HepG2 (cell line): ENCODE results near the gene BSN. TPM values are rescaled to one million over a fixed set of nuclear protein-coding genes. Genes with fewer than 3 reads are reported as not detected.

Experiments used
- ATAC-seq: fragments of 200-7000 bp; cut with Tn5 transposase; 3 replicates; pipeline ENCODE4 v1.9.1; 2020; ENCODE audit warnings: mild to moderate bottlenecking, moderate library complexity
- BruUV-seq: library from RNA; stranded (reverse); fragments of 400-500 nt; replicated peaks from 2 replicates; lab custom pipeline; 2021; lab: Mats Ljungman, UMichigan
- CTCF ChIA-PET: fragments of 300-600 bp; formaldehyde crosslinking; extraction: SDS; loops from one replicate; lab custom pipeline; 2021; ENCODE audit warnings: low total read pairs, inconsistent platforms, low intra/inter-chr PET ratio; lab: Yijun Ruan, JAX
- POLR2A ChIA-PET: fragments of 350-600 bp; sonication (Branson Sonifier 250); formaldehyde crosslinking; loops from one replicate; lab custom pipeline; 2020; ENCODE audit warnings: antibody characterized with exemption, inconsistent platforms; lab: Yijun Ruan, JAX
- DNase-seq: peaks from one replicate; pipeline ENCODE4 v3.0.0-alpha.2; 2015; ENCODE audit warnings: low spot score
- FAIRE-seq: peaks from 3 replicates; lab custom pipeline; 2011; peaks lifted over from hg19 to GRCh38; lab: Jason Lieb, UNC
- H2AFZ ChIP-seq: one replicate; pipeline ENCODE4 v1.6.1; 2011; ENCODE audit warnings: low read length, inconsistent platforms
- H3K27ac ChIP-seq: fragments of 300-600 bp; 3 replicates; pipeline ENCODE4 v1.8.0; 2011; ENCODE audit warnings: mixed run types, mild to moderate bottlenecking, mixed read lengths, low read length, inconsistent platforms; ENCODE audit not compliant: insufficient read depth; ENCODE audit errors: extremely low read length
- H3K27me3 ChIP-seq, 2 experiments: fragments of 200-600 bp in 1 of 2; 2 replicates in 1 of 2; 3 replicates in 1 of 2; pipeline versions ENCODE4 v1.6.0 to v1.8.0; 2011; ENCODE audit warnings: low read length in 2 of 2, mild to moderate bottlenecking in 2 of 2, moderate library complexity in 2 of 2, inconsistent platforms in 1 of 2; ENCODE audit not compliant: insufficient read depth in 2 of 2, control insufficient read depth in 1 of 2
- H3K36me3 ChIP-seq, 2 experiments: fragments of 200-600 bp in 1 of 2; replicated peaks in 1 of 2; 2 replicates in 1 of 2; 3 replicates in 1 of 2; pipeline versions ENCODE4 v1.5.1 to v1.8.0; 2011; ENCODE audit warnings: low read length in 2 of 2, inconsistent platforms in 1 of 2; ENCODE audit not compliant: insufficient read depth in 2 of 2, control insufficient read depth in 1 of 2
- H3K4me1 ChIP-seq: 2 replicates; pipeline ENCODE4 v1.5.1; 2012; ENCODE audit warnings: low read length, inconsistent platforms; ENCODE audit not compliant: insufficient read depth
- H3K4me2 ChIP-seq: 2 replicates; pipeline ENCODE4 v1.6.0; 2011; ENCODE audit warnings: low read depth, low read length, inconsistent platforms
- H3K4me3 ChIP-seq, 3 experiments: fragments of 200-600 bp in 1 of 3; sonication (generic), shearing (Covaris generic) in 1 of 3; replicated peaks in 1 of 3; 2 replicates each; pipeline ENCODE4 v1.5.1; 2011 to 2016; ENCODE audit warnings: low read length in 3 of 3, inconsistent platforms in 2 of 3, low read depth in 2 of 3, mild to moderate bottlenecking in 2 of 3, control low read depth in 1 of 3, mixed read lengths in 1 of 3; ENCODE audit not compliant: insufficient read depth in 1 of 3
- H3K79me2 ChIP-seq: one replicate; pipeline ENCODE4 v1.6.1; 2011; ENCODE audit warnings: low read length, inconsistent platforms; ENCODE audit not compliant: insufficient read depth
- H3K9ac ChIP-seq: 2 replicates; pipeline ENCODE4 v1.6.0; 2011; ENCODE audit warnings: mild to moderate bottlenecking, low read depth, low read length, inconsistent platforms; ENCODE audit not compliant: insufficient read depth
- H3K9me3 ChIP-seq: 2 replicates; pipeline ENCODE4 v1.5.1; 2012; ENCODE audit warnings: mild to moderate bottlenecking, low read length
- H4K20me1 ChIP-seq: 2 replicates; pipeline ENCODE4 v1.6.0; 2011; ENCODE audit warnings: inconsistent platforms, mild to moderate bottlenecking, low read length, moderate library complexity; ENCODE audit not compliant: insufficient read depth
- CEBPG ChIP-seq: IDR thresholded peaks from 2 replicates; pipeline ENCODE4 v1.6.1; 2016
- CERS6 ChIP-seq: sonication (generic); formaldehyde crosslinking; IDR thresholded peaks from 2 replicates; pipeline ENCODE4 v1.5.0; 2020; ENCODE audit warnings: missing genetic modification reagents
- KLF13 ChIP-seq: sonication (generic); formaldehyde crosslinking; IDR thresholded peaks from 2 replicates; pipeline ENCODE4 v1.4.0; 2020; ENCODE audit warnings: mild to moderate bottlenecking, missing genetic modification reagents
- KLF6 ChIP-seq: IDR thresholded peaks from 2 replicates; pipeline ENCODE4 v1.8.0; 2016; ENCODE audit warnings: missing biosample characterization, missing genetic modification reagents
- MXD4 ChIP-seq: IDR thresholded peaks from 2 replicates; pipeline ENCODE4 v1.6.1; 2016; ENCODE audit warnings: mild to moderate bottlenecking, missing biosample characterization, missing genetic modification reagents
- NFAT5 ChIP-seq: sonication (generic); formaldehyde crosslinking; IDR thresholded peaks from 2 replicates; pipeline ENCODE4 v1.4.0; 2020; ENCODE audit warnings: missing genetic modification reagents
- POLR2G ChIP-seq: fragments of 200-400 bp; formaldehyde crosslinking; IDR thresholded peaks from 2 replicates; pipeline ENCODE4 v1.6.1; 2018; ENCODE audit warnings: mild to moderate bottlenecking, low read depth, low read length, moderate library complexity
- TBL1XR1 ChIP-seq: fragments of 150-350 bp; IDR thresholded peaks from 2 replicates; pipeline ENCODE4 v1.6.1; 2014; ENCODE audit warnings: borderline replicate concordance, low read length; ENCODE audit not compliant: partially characterized antibody
- ZBTB14 ChIP-seq: sonication (generic); formaldehyde crosslinking; IDR thresholded peaks from 2 replicates; pipeline ENCODE4 v1.4.0; 2020; ENCODE audit warnings: missing genetic modification reagents
- ZNF496 ChIP-seq: sonication (generic); formaldehyde crosslinking; IDR thresholded peaks from 2 replicates; pipeline ENCODE4 v1.8.1; 2023; ENCODE audit warnings: mild to moderate bottlenecking, moderate library complexity, missing genetic modification reagents; ENCODE audit not compliant: insufficient replicate concordance
- ZNF572 ChIP-seq: sonication (generic); formaldehyde crosslinking; IDR thresholded peaks from 2 replicates; pipeline ENCODE4 v1.5.1; 2020; ENCODE audit warnings: mild to moderate bottlenecking, missing genetic modification reagents
- ZNF784 ChIP-seq: sonication (generic); formaldehyde crosslinking; IDR thresholded peaks from 2 replicates; pipeline ENCODE4 v1.5.1; 2020; ENCODE audit warnings: missing genetic modification reagents, mild to moderate bottlenecking, borderline replicate concordance
- WGBS: methylation state at CpG from one replicate; pipeline ENCODE4 v1.1.6; 2017; ENCODE audit warnings: low lambda C conversion rate; 5-methylcytosine and 5-hydroxymethylcytosine counted together
- in situ Hi-C: cut with HindIII; loops from 2 replicates; pipeline ENCODE4 v1.10.0; 2017; ENCODE audit warnings: low pct_unique_long_range_greater_than_20kb; ENCODE audit not compliant: extremely low pct_ligation_motif_present
- intact Hi-C: fragments of 100-400 bp; cut with micrococcal nuclease; formaldehyde crosslinking; loops from one replicate; pipeline ENCODE4 v1.10.0; 2022; ENCODE audit not compliant: unreplicated experiment
- polyA plus RNA-seq, 8 experiments: library from polyadenylated mRNA; depleted of rRNA in 3 of 8; stranded (reverse) in 7 of 8; unstranded in 1 of 8; fragments of >200 nt; fragmentation: Illumina TruSeq in 4 of 8; extraction: Trizol in 4 of 8; gene quantifications; 2 replicates each; pipeline versions ENCODE4 v1.2.1 to v1.2.3, GENCODE V29; 2011 to 2016; ENCODE audit warnings: low read depth in 4 of 8, missing spikeins in 1 of 8, mixed read lengths in 1 of 8; ENCODE audit not compliant: insufficient read depth in 1 of 8
- total RNA-seq, 5 experiments: library from RNA; depleted of rRNA; stranded (reverse); fragments of >200 nt; fragmentation: Illumina TruSeq; extraction: Trizol; gene quantifications; 2 replicates each; pipeline ENCODE4 v1.2.3, GENCODE V29; 2016; ENCODE audit warnings: low read depth in 1 of 5

Gene BSN
- total and polyA plus RNA-seq, 2 of the 13 experiments (the other 11 are each of a cell fraction or from before 2014, with no cell fraction given): 0.42 to 0.86 TPM

- 88% methylated on average over 3 of the region's 3 CpGs for WGBS
- ChIA-PET CTCF (no interaction called here), POLR2A (no interaction called here)
- BruUV-seq: no TSS peak
- Histone ChIP-seq H3K36me3 (no peaks in the 10 kb centered on the region), H3K4me3 (no peak overlapping the region), H2AFZ (no peak overlapping the region), H4K20me1 (no peaks in the 10 kb centered on the region), H3K4me2 (no peak overlapping the region), H3K27me3 (no peaks in the 10 kb centered on the region), H3K4me1 (peaks cover 12% of the 10 kb centered on the region; the same call in 1 of the 2 replicates), H3K27ac (no peak overlapping the region), H3K9ac (no peak overlapping the region), H3K9me3 (no peaks in the 10 kb centered on the region), H3K79me2 (no peaks in the 10 kb centered on the region)
- in situ Hi-C loops (no loop called here), intact Hi-C loops (no loop called here)
- DNase-seq (no peak), ATAC-seq (no peak), FAIRE-seq (no peak)
- TF ChIP-seq KLF13 (CRISPR knock-in tag) (no peak), ZBTB14 (CRISPR knock-in tag) (no peak), NFAT5 (CRISPR knock-in tag) (no peak), MXD4 (CRISPR knock-in tag) (no peak), ZNF784 (CRISPR knock-in tag) (no peak), POLR2G (no peak), CERS6 (CRISPR knock-in tag) (no peak), ZNF572 (no peak), TBL1XR1 (no peak), ZNF496 (CRISPR knock-in tag) (no peak), KLF6 (CRISPR knock-in tag) (no peak), CEBPG (CRISPR knock-in tag) (no peak)
Observed at GRCh38 chr3:49591615-49592014, 37.3 kb downstream of the BSN start.
